HT-29 (cell line): ENCODE results near the gene DPYD. TPM values are rescaled to one million over a fixed set of nuclear protein-coding genes. Genes with fewer than 3 reads are reported as not detected.

Source experiments
- DNase-seq: peaks from one replicate; pipeline ENCODE4 v3.0.0-alpha.2; 2015; ENCODE audit warnings: low spot score
- total RNA-seq: library from RNA; depleted of rRNA; stranded (reverse); fragments of >200 nt; shearing (Covaris generic); gene quantifications from 2 replicates; pipeline ENCODE4 v1.2.3, GENCODE V29; 2014

Gene DPYD
- total RNA-seq, 1 experiment from 2014 or later: 2.1 TPM

- no peak for DNase-seq
These were observed 762.8 kb downstream of the DPYD start for GRCh38 chr1:97157991-97158390.

GRCh38 chr1:97151651-97152050, 769.2 kb downstream of the DPYD start:
- DNase-seq: no peak

GRCh38 chr1:97145321-97145956, 775.4 kb downstream of the DPYD start:
- DNase-seq: no peak

GRCh38 chr1:97144527-97144926, 776.3 kb downstream of the DPYD start:
- DNase-seq: no peak

- DNase-seq: no peak
These were observed 777.5 kb downstream of the DPYD start for GRCh38 chr1:97143236-97143882.

GRCh38 chr1:97140611-97141010, 780.2 kb downstream of the DPYD start:
- DNase-seq: no peak

GRCh38 chr1:97139512-97139911, 781.3 kb downstream of the DPYD start:
- no peak for DNase-seq

GRCh38 chr1:97138515-97139032, 782.3 kb downstream of the DPYD start:
- DNase-seq: peak; percentile 5

- peak; percentile 65 for DNase-seq
These were observed 782.8 kb downstream of the DPYD start for GRCh38 chr1:97137862-97138514.

- no peak for DNase-seq
These were observed 783.8 kb downstream of the DPYD start for GRCh38 chr1:97136996-97137395.

- no peak for DNase-seq
These were observed 784.9 kb downstream of the DPYD start for GRCh38 chr1:97135972-97136371.

- no peak for DNase-seq
These were observed 792.4 kb downstream of the DPYD start for GRCh38 chr1:97128426-97128825.

GRCh38 chr1:97123717-97124431, 797.0 kb downstream of the DPYD start:
- no peak for DNase-seq

- DNase-seq: no peak
These were observed 800.0 kb downstream of the DPYD start for GRCh38 chr1:97120806-97121205.

GRCh38 chr1:97119260-97120158, 801.3 kb downstream of the DPYD start:
- no peak for DNase-seq

- no peak for DNase-seq
These were observed 806.0 kb downstream of the DPYD start for GRCh38 chr1:97114842-97115241.

- DNase-seq: no peak
These were observed 808.4 kb downstream of the DPYD start for GRCh38 chr1:97112442-97112841.

- DNase-seq: no peak
These were observed 812.7 kb downstream of the DPYD start for GRCh38 chr1:97108179-97108578.

- DNase-seq: no peak
These were observed 815.3 kb downstream of the DPYD start for GRCh38 chr1:97105531-97105930.

GRCh38 chr1:97101509-97101908, 819.3 kb downstream of the DPYD start:
- no peak for DNase-seq

GRCh38 chr1:97097404-97097925, 823.4 kb downstream of the DPYD start:
- DNase-seq: no peak
